Medulla oblongata (tissue), 1 donor: Measurements from ENCODE around the gene SPEM1.
A peak's percentile ranks its signal among the peaks of the same experiment; 100 is the strongest.

ENCODE experiments used
- DNase-seq: peaks from one replicate; pipeline ENCODE4 v3.0.0-alpha.2; 2015; ENCODE audit errors: extremely low spot score

SPEM1 gene

GRCh38 chr17:7418472-7419152 lies 1.5 kb upstream of the SPEM1 start:
- no peak for DNase-seq

GRCh38 chr17:7421186-7421585 lies 1.1 kb downstream of the SPEM1 start:
- no peak for DNase-seq

- no peak for DNase-seq
These were observed 3.6 kb downstream of the SPEM1 start for GRCh38 chr17:7423679-7424078.

GRCh38 chr17:7425316-7425715 lies 5.2 kb downstream of the SPEM1 start, which contains the start of gene SPEM2:
Gene SPEM2 (plus strand): TSS chr17:7425616. CDS start chr17:7425689, 73 bp downstream.
- no peak for DNase-seq

GRCh38 chr17:7425756-7426155 lies 5.6 kb downstream of the SPEM1 start:
- DNase-seq = no peak

- no peak for DNase-seq
These were observed 6.2 kb downstream of the SPEM1 start for GRCh38 chr17:7426203-7426863.

- DNase-seq = no peak
These were observed 6.9 kb downstream of the SPEM1 start for GRCh38 chr17:7426896-7427489.

GRCh38 chr17:7427549-7427948 lies 7.4 kb downstream of the SPEM1 start:
- no peak for DNase-seq

GRCh38 chr17:7428557-7428956 lies 8.4 kb downstream of the SPEM1 start, which contains the start of gene SPEM3:
Gene SPEM3 (plus strand): TSS chr17:7428857. CDS start chr17:7428903, 46 bp downstream.
- DNase-seq = no peak

GRCh38 chr17:7429722-7430121 lies 9.6 kb downstream of the SPEM1 start:
- no peak for DNase-seq

- DNase-seq = no peak
These were observed 11.1 kb downstream of the SPEM1 start for GRCh38 chr17:7431231-7431630.

- DNase-seq = no peak
These were observed 12.2 kb downstream of the SPEM1 start for GRCh38 chr17:7432296-7432695.

GRCh38 chr17:7435676-7436555 lies 15.8 kb downstream of the SPEM1 start:
- no peak for DNase-seq

GRCh38 chr17:7436556-7437368 lies 16.6 kb downstream of the SPEM1 start:
- peak; percentile 82 for DNase-seq

- no peak for DNase-seq
These were observed 17.3 kb downstream of the SPEM1 start for GRCh38 chr17:7437369-7437863.

- peak; percentile 69 for DNase-seq
These were observed 18.0 kb downstream of the SPEM1 start for GRCh38 chr17:7437950-7438614.

GRCh38 chr17:7438656-7439460 lies 18.7 kb downstream of the SPEM1 start:
- no peak for DNase-seq

- no peak for DNase-seq
These were observed 19.5 kb downstream of the SPEM1 start, which contains the start of gene FGF11 for GRCh38 chr17:7439462-7440112. Gene FGF11 (plus strand): TSS chr17:7439512. CDS start chr17:7439621, 109 bp downstream.
